ENCODE data around the gene KRTAP10-5. TPM values are rescaled to one million over a fixed set of nuclear protein-coding genes. Genes with fewer than 3 reads are reported as not detected.
"Not testable (repeated sequence)": the region's sequence is repeated elsewhere in the genome, so short reads cannot be mapped to it uniquely, and the experiment has no call there.

Gene KRTAP10-5
- total and polyA plus RNA-seq, 5 donors: not detected

DNA sequence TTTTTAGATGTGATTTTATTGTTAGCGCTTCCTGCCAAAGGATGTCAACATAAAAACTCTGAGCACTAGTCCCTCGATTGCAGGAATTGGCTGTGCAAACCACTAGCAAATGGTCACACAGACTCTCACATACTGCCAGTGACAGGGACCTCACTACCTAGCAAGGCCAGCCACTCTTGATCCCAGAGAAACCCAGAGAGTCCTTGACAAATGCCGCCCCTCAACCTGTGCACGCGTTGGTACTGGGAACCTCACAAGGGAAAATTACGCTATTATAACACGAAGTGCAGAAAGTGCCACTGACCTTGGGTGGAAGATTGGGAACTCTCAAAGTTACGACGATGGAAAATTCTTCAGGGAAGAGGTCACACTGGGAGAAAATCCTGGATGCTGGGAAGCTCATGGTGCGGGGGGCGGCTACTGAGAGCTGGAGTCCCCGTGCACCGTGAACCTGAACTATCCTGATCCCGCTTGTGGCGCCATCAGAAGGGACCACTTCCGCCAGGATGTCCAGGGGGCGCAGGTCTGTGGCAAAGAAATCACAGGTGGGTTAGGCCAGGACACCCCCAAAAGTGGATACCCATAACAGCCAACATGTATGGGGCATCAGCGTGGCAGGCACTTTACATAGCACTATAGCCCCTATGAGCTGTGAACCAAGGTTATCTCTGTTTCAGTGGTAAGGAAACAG lies 12.8 kb downstream of the KRTAP10-5 start:
- intact Hi-C loops (cut with DNase I): no loop called here
- ATAC-seq: peak in 1 of 2 donors; percentile 11
- Histone ChIP-seq H3K4me3 (ENCODE audit: low read length) (no peak overlapping the region), H3K27me3 (ENCODE audit: control insufficient read depth, insufficient read depth) (no peaks in the 10 kb centered on the region), H3K27ac (ENCODE audit: low read length) (no peak overlapping the region), H3K9me3 (ENCODE audit: control insufficient read depth, low read length) (no peaks in the 10 kb centered on the region), H3K4me1 (ENCODE audit: control insufficient read depth, insufficient read depth, low read length) (no peaks in the 10 kb centered on the region)
- peak in 1 of 3 donors; percentile 48 for DNase-seq
- WGBS: 90% methylated on average over 18 of the region's 18 CpGs

DNA sequence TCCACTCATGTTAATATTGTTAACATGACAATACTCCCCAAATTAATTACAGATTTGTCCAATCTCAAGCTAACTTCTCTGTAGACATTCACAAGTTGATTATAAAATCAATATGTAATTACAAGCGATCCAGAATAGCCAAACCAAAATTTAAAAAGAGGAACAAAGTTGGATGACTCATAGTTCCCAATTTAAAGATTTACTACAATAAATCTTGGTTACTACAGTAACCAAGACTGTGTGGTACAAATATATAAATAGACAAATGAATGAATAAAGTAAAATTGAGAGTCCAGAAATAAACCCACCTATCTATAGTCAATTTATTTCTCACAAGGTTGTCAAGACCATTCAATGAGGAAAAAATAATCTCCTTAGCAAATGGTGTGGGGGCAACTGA lies 14.0 kb downstream of the KRTAP10-5 start:
- Histone ChIP-seq H3K4me1 (ENCODE audit: control insufficient read depth, insufficient read depth, low read length) (no peaks in the 10 kb centered on the region), H3K27ac (ENCODE audit: low read length) (no peak overlapping the region), H3K9me3 (ENCODE audit: control insufficient read depth, low read length) (no peaks in the 10 kb centered on the region), H3K4me3 (ENCODE audit: low read length) (no peak overlapping the region), H3K27me3 (ENCODE audit: control insufficient read depth, insufficient read depth) (no peaks in the 10 kb centered on the region)
- DNase-seq (no peak), ATAC-seq (no peak)
- intact Hi-C loops (cut with DNase I): no loop called here
- WGBS: 65% methylated on average over 1 of the region's 1 CpG

DNA sequence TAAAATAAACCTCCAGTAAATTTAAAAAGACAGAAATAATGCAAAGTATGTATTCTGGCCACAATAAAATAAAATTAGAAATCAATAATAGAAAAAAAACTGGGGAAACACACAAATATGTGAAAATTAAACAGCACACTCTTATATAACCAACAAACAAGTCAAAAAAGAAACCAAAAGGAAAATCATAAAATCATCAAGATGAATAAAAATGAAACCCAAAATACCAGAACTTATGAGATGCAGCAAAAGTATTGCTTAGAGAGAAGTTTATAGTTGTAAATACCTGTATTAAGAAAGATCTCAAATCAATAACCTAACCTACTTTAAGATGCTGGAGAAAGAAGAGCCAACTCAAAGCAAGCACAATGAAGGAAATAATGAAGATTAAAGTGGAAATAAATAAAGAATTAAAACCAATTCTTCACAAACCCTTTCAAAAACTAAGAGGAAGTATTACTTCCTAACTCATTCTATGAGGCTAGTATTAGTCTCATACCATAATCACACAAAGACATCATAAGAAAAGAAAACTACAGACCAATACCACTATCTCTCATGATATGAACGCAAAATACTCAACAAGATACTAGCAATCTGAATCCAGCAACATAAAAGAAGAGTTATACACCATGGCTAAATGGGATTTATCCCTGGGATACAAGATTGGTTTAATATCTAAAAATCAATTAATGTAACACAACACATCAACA lies 15.4 kb downstream of the KRTAP10-5 start:
- ATAC-seq (no peak), DNase-seq (no peak)
- Histone ChIP-seq H3K27me3 (ENCODE audit: control insufficient read depth, insufficient read depth) (no peaks in the 10 kb centered on the region), H3K27ac (ENCODE audit: low read length) (no peak overlapping the region), H3K4me3 (ENCODE audit: low read length) (no peak overlapping the region), H3K9me3 (ENCODE audit: control insufficient read depth, low read length) (no peaks in the 10 kb centered on the region), H3K4me1 (ENCODE audit: control insufficient read depth, insufficient read depth, low read length) (no peaks in the 10 kb centered on the region)
- intact Hi-C loops (cut with DNase I): no loop called here
- WGBS: 1% methylated on average over 1 of the region's 1 CpG

DNA sequence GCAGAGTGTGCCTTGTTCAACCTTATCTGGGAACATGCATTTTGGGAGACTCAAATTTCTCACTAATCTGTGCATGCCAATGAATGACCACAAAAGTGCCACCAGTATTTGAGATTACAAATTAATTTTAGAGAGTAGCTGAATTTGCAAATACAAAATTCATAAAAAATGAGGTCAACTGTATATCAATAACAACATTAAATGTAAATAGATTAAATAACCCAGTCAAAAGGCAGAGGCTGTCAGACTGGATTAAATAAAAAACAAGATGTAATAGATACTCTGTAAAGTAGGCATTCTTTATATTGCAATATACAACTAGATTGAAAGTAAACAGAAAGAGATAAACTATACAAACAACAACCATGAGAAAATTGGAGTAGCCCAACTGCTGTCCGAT lies 16.3 kb downstream of the KRTAP10-5 start:
- no peaks in the 10 kb centered on the region for H3K9me3 ChIP-seq (ENCODE audit: control insufficient read depth, low read length)
- DNase-seq: no peak
- no peak overlapping the region for H3K27ac ChIP-seq (ENCODE audit: low read length)
- no peak for ATAC-seq
- intact Hi-C loops (cut with DNase I): no loop called here
- H3K4me3 ChIP-seq (ENCODE audit: low read length): no peak overlapping the region
- 98% methylated on average over 1 of the region's 1 CpG for WGBS
- H3K27me3 ChIP-seq (ENCODE audit: control insufficient read depth, insufficient read depth): no peaks in the 10 kb centered on the region
- H3K4me1 ChIP-seq (ENCODE audit: control insufficient read depth, insufficient read depth, low read length): no peaks in the 10 kb centered on the region

DNA sequence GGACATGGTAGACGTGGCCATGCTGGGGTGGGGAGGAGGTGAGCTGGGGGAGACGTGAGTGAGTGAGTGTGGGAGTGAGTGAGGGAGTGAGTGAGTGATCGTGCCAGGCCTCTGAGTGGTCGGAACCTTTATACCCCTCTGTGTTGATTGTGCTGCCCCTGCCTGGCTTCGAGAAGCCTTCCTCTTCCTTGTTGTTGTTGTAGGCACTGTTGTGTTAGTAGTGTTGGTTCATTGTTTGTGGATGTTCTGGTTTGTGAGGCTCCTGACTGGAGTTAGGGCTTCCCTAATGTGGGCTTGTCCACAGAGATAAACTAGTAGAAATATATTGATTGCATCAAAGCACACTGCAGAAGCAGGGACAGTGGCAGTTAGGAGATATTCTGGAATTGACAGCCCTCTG lies 21.7 kb downstream of the KRTAP10-5 start, which contains the start of gene KRTAP10-3:
Gene KRTAP10-3, minus strand, starts transcription at position 101 of the 400 bp plus-strand sequence. Its CDS starts 80 bp downstream, at position 21.
- H3K4me3 ChIP-seq (ENCODE audit: low read length): no peak within 1 kb of the TSS
- H3K27me3 ChIP-seq (ENCODE audit: control insufficient read depth, insufficient read depth): no peaks in the 10 kb centered on the region
- ATAC-seq: no peak
- no peaks in the 10 kb centered on the region for H3K9me3 ChIP-seq (ENCODE audit: control insufficient read depth, low read length)
- no peak within 1 kb of the TSS for H3K27ac ChIP-seq (ENCODE audit: low read length)
- H3K4me1 ChIP-seq (ENCODE audit: control insufficient read depth, insufficient read depth, low read length): no peaks in the 10 kb centered on the region
- whole genome bisulfite sequencing: 44% methylated on average over 5 of the region's 5 CpGs
- DNase-seq: no peak
- intact Hi-C loops (cut with DNase I): no loop called here

DNA sequence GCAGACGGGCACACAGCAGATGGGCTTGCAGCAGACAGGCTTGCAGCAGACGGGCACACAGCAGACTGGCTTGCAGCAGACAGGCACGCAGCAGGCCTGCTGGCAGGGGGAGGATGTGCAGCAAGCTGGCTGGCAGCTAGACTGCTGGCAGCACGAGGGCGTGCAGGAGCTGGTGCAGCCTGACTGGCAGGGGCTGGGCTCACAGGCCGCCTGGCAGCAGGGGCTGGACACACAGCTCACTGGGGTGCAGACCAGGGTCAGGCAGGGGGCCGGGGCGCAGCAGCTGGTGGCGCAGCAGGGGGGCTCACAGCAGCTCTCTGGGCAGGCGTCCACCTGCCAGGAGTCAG lies 22.1 kb downstream of the KRTAP10-5 start:
- intact Hi-C loops (cut with DNase I); H3K27ac ChIP-seq (ENCODE audit: low read length); DNase-seq; H3K9me3 ChIP-seq (ENCODE audit: control insufficient read depth, low read length); ATAC-seq; H3K27me3 ChIP-seq (ENCODE audit: control insufficient read depth, insufficient read depth); H3K4me3 ChIP-seq (ENCODE audit: low read length); H3K4me1 ChIP-seq (ENCODE audit: control insufficient read depth, insufficient read depth, low read length): not testable (repeated sequence)
- WGBS: 69% methylated on average over 10 of the region's 10 CpGs

DNA sequence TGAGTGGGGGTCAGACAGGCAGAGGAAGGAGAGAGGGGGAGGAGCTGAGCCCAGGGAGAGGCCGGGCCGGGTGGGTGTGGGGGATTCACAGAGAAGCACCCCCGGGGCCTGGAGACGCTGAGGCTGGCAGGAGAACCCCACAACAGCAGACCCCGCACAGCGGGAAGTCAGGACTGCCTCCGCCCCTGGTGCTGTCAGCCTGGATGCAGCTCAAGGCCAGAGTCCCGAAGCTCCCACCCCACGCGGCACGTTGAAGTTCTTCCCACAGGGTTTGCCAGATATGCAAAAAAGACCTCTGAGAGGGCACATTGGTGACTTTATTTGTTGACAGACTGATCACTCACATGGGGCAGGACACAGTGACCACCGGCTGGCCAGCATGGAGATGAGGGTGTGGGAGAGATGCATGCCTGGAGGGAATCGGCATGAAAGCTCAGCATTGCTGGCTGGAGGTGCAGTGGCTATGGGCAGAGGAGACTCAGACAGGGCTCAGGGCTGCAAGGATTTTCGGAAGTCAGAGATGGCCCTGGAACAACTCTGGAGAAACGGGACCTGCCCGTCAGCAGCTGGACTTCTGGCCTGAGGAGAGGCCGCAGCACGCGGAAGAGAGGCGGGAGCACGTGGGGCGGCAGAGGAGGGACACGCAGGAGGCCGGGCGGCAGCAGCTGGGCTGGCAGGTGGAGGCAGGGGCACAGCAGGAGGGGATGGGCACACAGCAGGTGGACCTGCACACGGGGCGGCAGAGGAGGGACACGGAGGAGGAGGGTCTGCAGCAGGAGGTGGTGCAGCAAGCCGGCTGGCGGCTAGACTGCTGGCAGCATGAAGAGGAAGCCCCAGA lies 22.7 kb downstream of the KRTAP10-5 start:
- Histone ChIP-seq H3K27ac (ENCODE audit: low read length) (no peak overlapping the region), H3K4me3 (ENCODE audit: low read length) (no peak overlapping the region), H3K27me3 (ENCODE audit: control insufficient read depth, insufficient read depth) (no peaks in the 10 kb centered on the region), H3K4me1 (ENCODE audit: control insufficient read depth, insufficient read depth, low read length) (no peaks in the 10 kb centered on the region), H3K9me3 (ENCODE audit: control insufficient read depth, low read length) (no peaks in the 10 kb centered on the region)
- intact Hi-C loops (cut with DNase I): no loop called here
- peak in 1 of 3 donors; percentile 41 for DNase-seq
- 44% methylated on average over 30 of the region's 30 CpGs for WGBS
- ATAC-seq: no peak

DNA sequence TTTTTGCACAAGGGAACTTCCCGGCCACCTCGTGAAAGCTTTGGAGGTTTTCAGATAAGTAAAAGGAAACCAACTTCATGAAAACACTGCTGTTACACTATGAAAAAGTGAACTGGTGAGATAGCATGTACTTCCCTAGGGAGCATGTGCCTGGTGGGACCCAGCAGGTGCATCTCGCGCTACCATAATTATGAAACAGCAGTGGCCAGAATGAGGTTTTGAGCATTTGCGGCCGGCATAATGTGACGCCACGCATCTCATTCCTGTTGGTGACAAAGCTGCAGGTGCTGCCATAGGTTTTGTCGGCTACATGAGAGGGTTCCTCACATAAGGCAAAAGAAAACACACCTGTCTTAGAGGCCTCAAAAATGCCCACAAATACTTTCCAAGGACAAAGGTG lies 23.5 kb downstream of the KRTAP10-5 start:
- H3K4me1 ChIP-seq (ENCODE audit: control insufficient read depth, insufficient read depth, low read length): no peaks in the 10 kb centered on the region
- no peak overlapping the region for H3K27ac ChIP-seq (ENCODE audit: low read length)
- H3K9me3 ChIP-seq (ENCODE audit: control insufficient read depth, low read length): no peaks in the 10 kb centered on the region
- intact Hi-C loops (cut with DNase I): no loop called here
- no peaks in the 10 kb centered on the region for H3K27me3 ChIP-seq (ENCODE audit: control insufficient read depth, insufficient read depth)
- WGBS: 76% methylated on average over 9 of the region's 9 CpGs
- no peak overlapping the region for H3K4me3 ChIP-seq (ENCODE audit: low read length)
- DNase-seq (no peak), ATAC-seq (no peak)

DNA sequence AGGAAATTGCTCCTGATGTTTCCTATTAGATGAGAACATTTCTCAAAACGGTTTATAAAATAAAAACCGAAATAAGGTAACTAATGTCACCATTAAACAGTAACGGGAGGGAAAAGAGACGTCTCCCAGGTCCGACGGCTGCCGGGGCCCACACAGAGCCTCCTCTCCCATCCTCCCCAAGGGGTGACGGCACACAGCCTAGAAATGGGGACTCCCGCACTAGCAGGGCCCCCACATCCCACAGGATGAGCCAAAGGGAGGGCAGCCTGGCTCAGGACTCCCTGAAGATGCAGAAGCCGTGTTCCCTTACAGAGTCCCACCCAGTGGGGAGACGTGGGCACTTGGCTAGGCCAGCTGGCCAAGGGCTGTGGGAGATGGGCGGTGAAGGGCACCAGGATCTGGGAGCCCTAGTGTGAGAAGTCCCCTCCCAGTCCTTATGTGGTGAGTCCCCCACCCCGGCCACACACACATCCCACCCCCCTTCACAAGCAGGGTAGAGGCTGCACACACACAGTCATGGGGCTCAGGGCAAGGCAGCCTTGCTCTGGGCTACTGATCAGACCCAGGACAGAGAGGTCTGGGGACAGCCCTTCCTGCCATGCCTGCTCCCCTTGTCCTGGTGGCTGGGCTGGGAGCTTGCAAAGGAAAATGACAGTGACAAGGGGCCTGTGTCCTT lies 25.1 kb downstream of the KRTAP10-5 start:
- no peak for ATAC-seq
- DNase-seq: peak in 1 of 3 donors; percentile 37
- Histone ChIP-seq H3K27me3 (ENCODE audit: control insufficient read depth, insufficient read depth) (no peaks in the 10 kb centered on the region), H3K27ac (ENCODE audit: low read length) (no peak overlapping the region), H3K4me3 (ENCODE audit: low read length) (no peak overlapping the region), H3K4me1 (ENCODE audit: control insufficient read depth, insufficient read depth, low read length) (no peaks in the 10 kb centered on the region), H3K9me3 (ENCODE audit: control insufficient read depth, low read length) (no peaks in the 10 kb centered on the region)
- intact Hi-C loops (cut with DNase I): no loop called here
- WGBS: 79% methylated on average over 13 of the region's 13 CpGs

DNA sequence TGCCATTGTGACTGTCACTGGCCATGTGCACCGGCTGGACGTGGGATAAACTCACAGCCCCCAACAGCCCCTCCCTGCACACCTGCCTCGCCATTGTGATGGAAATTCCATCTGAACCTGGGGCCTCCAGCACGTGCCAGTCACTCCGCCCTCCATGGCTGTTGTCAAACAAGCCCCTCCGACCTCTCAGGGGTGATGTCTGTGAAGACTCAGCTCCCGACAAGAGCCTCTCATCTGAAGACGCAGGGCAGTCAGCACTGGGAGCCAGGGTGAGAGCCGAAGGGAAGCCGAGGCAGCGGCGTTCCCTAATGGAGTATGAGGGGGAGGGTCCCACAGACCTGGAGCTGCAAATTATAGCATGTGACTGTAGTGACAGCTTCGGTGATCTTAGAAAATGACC lies 27.7 kb downstream of the KRTAP10-5 start:
- H3K9me3 ChIP-seq (ENCODE audit: control insufficient read depth, low read length): no peaks in the 10 kb centered on the region
- H3K4me1 ChIP-seq (ENCODE audit: control insufficient read depth, insufficient read depth, low read length): no peaks in the 10 kb centered on the region
- ATAC-seq: no peak
- H3K4me3 ChIP-seq (ENCODE audit: low read length): no peak overlapping the region
- no peaks in the 10 kb centered on the region for H3K27me3 ChIP-seq (ENCODE audit: control insufficient read depth, insufficient read depth)
- WGBS: 65% methylated on average over 13 of the region's 13 CpGs
- no peak overlapping the region for H3K27ac ChIP-seq (ENCODE audit: low read length)
- intact Hi-C loops (cut with DNase I): no loop called here
- peak in 1 of 3 donors; percentile 47 for DNase-seq

All from right cardiac atrium (tissue), 5 donors.